Body of pancreas (tissue), 4 donors: ENCODE results near the gene KIFC3.

ENCODE experiments used
- CTCF ChIP-seq, 7 experiments: fragments of 450-650 bp in 4 of 7; fragments of 200-600 bp in 3 of 7; sonication (generic) in 3 of 7; IDR thresholded peaks; one replicate each; pipeline ENCODE4 v1.5.1; 2016 to 2019; ENCODE audit warnings: antibody characterized with exemption in 7 of 7
- POLR2A ChIP-seq, 3 donors: fragments of 450-650 bp; IDR thresholded peaks; one replicate each; pipeline ENCODE4 v1.6.1; 2016; ENCODE audit warnings: antibody characterized with exemption in 3 of 3, mild to moderate bottlenecking in 2 of 3

DNA sequence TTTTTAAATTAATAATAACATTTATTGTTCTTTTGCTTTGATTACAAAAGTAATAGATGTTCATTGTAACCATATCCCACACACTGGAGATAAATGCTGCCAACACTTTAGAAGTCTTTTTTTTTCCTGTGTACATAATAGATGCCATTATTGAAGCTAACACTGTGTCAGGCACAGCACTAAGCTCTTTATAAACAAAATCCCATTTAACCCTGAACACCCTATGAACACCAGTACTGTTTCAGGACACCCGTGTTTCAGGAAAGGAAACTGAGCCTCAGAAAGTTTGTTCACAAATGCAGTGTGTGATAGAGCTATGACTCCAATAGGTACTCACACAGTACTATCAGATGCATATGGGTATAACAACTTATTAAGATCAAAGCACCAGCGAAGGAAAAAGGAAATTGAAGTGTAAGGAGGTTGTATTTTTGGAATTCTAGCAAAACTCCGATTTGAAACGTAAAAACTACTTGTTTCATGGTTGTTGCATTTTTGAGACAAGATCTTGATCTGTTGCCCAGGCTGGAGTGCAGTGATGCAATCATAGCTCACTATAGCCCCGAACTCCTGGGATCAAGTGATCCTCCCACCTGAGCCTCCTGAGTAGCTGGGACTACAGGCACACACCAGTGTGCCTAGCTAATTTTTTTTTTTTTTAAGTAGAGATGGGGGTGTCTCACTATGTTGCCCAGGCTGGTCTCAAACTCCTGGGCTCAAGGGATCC lies 2.0 kb upstream of the KIFC3 start:
- TF ChIP-seq CTCF (IDR thresholded peaks at IDR 0.05): no peak
- TF ChIP-seq POLR2A (IDR thresholded peaks at IDR 0.05): no peak
